Ovary (tissue), 3 donors: ENCODE data around the gene KIF5A.

Experiments
- EP300 ChIP-seq: sonication (generic); formaldehyde crosslinking; IDR thresholded peaks from one replicate; pipeline ENCODE4 v1.6.1; 2017; ENCODE audit warnings: antibody characterized with exemption
- POLR2A ChIP-seq: fragments of 450-650 bp; IDR thresholded peaks from one replicate; pipeline ENCODE4 v1.6.1; 2017; ENCODE audit warnings: antibody characterized with exemption, mild to moderate bottlenecking, moderate library complexity
- TF ChIP-seq, protein P1 (sequence below), 3 donors: fragments of 450-650 bp in 2 of 3; fragments of 200-600 bp in 1 of 3; IDR thresholded peaks; one replicate each; pipeline versions ENCODE4 v1.5.1 to v1.8.0; 2016 to 2022; ENCODE audit warnings: antibody characterized with exemption in 3 of 3, mild to moderate bottlenecking in 1 of 3
- donor health status: DM: no; HTN: no; CAD: no.

GRCh38 chr12:57625261-57626032 lies 75.6 kb downstream of the KIF5A start:
- TF ChIP-seq POLR2A (no peak), EP300 (no peak)
- TF ChIP-seq, protein P1, sequence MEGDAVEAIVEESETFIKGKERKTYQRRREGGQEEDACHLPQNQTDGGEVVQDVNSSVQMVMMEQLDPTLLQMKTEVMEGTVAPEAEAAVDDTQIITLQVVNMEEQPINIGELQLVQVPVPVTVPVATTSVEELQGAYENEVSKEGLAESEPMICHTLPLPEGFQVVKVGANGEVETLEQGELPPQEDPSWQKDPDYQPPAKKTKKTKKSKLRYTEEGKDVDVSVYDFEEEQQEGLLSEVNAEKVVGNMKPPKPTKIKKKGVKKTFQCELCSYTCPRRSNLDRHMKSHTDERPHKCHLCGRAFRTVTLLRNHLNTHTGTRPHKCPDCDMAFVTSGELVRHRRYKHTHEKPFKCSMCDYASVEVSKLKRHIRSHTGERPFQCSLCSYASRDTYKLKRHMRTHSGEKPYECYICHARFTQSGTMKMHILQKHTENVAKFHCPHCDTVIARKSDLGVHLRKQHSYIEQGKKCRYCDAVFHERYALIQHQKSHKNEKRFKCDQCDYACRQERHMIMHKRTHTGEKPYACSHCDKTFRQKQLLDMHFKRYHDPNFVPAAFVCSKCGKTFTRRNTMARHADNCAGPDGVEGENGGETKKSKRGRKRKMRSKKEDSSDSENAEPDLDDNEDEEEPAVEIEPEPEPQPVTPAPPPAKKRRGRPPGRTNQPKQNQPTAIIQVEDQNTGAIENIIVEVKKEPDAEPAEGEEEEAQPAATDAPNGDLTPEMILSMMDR (IDR thresholded peaks at IDR 0.05): no peak
